ENCODE measurements around the gene SSC5D.

SSC5D gene

GRCh38 chr19:55455576-55456235 lies 32.5 kb upstream of the SSC5D start:
- no peak for DNase-seq (ENCODE audit: low spot score)

DNA sequence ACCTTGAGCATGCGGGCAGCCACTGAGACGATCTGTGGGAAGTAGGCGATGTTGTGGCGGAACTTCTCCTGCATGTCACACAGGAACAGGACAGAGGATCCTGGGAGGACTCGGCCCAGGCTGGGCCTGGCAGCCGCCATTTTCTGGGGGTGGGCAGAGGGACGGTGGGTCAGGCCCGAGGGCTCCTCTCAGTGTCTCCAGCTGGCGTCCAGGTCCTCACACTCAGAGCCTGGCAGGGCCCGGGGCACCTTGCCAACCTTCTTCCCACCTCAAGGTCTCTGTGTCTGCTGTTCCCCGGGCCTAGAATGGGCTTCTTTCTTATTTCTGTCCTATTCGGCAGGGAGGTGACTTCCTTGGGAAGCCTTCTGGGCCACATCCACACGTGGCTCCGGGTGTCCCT lies 31.9 kb upstream of the SSC5D start:
- DNase-seq (ENCODE audit: low spot score) = no peak

GRCh38 chr19:55457683-55458457 lies 30.4 kb upstream of the SSC5D start:
- DNase-seq (ENCODE audit: low spot score) = no peak

- DNase-seq (ENCODE audit: low spot score) = no peak
Observed at GRCh38 chr19:55459551-55459949, 28.7 kb upstream of the SSC5D start.

DNA sequence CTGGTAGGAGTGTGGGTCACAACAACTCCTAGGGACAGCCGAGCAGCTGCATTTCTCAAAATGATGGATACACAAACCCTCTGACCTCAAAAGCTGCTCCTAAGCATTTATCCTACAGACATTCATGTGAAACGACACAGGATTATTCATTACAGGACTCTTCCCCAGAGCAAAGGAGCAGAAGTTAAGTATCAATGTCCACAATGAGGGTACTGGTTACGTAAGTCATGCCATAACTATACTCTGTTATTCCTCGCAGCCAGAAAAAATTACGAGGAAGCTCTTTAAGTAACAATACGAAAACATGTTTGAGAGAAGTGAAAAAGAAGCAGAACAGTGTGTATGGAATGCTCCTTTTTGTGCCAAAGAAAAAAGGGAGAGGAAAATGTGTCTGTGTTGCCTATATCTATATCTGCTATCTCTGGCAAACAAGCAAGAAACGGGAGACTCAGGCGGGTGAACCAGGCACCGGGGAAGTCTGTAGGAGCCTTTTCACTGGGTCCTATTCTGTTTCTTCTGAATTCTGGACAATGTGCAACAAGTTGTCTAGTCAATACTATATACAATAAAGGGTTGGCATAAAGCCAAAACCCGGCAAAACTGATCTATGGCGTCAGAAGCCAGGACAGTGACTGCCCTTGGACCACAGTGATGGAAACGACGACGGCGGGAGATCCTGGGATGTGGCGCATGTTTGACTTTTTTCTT lies 28.1 kb upstream of the SSC5D start:
- no peak for DNase-seq (ENCODE audit: low spot score)

DNA sequence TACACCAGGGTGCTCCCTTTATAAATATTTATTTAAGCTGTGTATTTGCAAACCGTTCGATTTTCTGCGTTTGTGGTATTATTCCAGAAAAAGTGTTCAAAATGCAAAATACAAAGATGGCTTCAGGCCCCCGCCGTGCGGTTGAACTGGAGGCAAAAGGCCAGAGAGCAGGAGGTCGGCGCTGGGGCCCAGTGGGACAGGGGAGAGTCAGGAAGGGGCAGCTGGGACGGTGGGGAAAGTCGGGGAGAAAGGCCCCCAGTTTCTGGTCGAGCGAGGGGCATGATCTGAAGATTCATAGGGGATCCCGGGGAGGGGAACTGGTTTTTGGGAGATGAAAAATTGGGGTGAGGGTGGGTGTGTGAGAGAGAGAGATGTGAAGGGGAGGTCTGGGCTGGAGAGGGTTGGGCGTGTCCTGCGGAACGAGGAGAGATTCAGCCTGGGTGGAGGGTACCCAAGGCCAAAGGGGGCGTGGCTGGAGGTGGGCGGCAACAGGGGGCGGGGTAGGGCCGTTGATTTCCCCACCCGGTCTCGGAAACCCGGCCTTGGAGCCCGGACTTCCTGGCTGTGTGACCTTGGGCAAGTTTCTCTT lies 27.5 kb upstream of the SSC5D start:
- peak; percentile 91 for DNase-seq (ENCODE audit: low spot score)

DNA sequence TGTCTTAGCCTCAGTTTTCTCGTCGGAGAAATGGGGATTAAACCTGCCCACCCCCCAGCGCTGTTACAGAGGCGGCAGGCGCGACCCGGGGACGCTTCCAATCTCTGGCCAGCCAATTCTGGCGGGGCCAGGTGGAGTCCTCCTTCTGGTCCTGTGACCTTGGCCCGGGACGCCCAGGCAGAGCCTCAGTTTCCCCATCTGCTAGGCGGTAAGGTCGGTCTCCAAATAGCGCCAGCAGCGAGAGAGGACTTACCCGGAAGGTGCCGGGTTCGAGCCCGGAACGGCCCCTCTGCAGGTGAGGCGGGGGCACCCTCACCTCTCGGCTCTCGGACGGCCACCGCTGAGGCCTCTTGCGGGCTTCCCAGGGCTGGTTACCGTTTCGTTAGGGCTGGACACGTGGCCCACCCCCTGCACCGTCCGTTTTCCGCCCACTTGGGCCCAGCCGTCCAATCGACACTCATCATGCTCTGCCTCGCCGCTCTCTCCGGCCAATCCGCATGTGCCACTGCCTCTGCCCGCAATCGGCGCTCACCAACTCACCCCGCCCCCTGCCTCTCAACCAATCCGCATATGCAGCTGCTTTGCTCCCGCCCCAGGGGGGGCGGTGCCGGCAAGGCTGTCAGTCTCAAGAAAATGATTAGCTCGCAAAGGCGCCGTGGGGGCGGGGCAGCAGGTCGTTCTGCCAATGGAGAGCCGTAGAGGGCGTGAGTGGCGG lies 26.8 kb upstream of the SSC5D start, which contains the start of gene ISOC2:
Gene ISOC2 (minus strand): TSS at position 384 of the 715 bp plus-strand sequence. CDS start 5,156 bp downstream, outside the sequence.
- DNase-seq (ENCODE audit: low spot score) = peak; percentile 99

DNA sequence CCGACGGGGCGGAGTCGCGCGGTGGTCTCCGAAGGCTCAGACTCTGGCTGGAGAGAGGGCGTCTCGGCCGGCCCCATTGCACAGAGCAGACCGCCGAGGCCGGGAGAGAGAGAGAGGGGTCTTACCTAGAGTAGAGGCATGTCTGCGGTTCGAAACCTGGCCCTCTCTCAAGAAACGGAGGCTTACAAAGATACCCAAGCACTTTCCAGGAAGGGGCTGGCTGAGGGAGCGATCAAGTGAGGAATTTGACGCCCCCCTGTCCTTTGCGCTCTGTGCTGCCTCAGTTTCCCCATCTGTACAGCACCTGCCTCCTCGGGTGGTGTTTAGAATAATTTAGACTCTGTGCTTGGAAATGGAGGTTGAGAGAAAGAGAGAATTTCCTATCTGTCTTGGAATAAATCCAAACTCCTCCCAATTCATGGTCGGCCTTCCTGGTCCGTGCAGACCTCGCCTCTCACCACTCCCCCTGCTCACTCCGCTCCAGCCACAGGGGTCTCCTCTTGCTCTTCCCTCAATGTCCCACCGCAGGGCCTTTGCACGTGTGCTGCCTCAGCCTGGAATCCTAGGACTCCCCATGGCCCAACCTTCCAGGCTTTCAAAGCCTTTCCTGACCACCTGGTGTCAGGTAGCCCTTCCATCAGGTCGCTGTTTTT lies 26.1 kb upstream of the SSC5D start:
- peak; percentile 45 for DNase-seq (ENCODE audit: low spot score)

DNA sequence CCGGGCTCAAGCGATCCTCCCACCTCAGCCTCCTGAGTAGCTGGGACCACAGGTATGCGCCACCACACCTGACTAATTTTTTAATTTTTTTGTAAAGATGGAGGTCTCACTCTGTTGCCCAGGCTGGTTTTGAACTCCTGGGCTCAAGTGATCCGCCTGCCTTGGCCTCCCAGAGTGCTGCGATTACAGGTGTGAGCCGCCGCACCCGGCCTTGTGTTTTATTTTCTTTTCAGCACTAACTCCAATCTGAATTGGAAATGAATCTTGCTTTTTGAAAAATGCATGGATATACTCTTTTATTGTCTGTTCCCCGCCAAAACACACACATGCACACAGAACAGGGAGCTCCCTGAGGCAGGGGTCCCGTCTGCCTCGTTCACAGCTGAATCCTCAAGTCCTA lies 25.5 kb upstream of the SSC5D start:
- DNase-seq (ENCODE audit: low spot score) = no peak

- no peak for DNase-seq (ENCODE audit: low spot score)
Observed at GRCh38 chr19:55463583-55464031, 24.6 kb upstream of the SSC5D start.

GRCh38 chr19:55464039-55464661 lies 24.1 kb upstream of the SSC5D start:
- DNase-seq (ENCODE audit: low spot score) = no peak

DNA sequence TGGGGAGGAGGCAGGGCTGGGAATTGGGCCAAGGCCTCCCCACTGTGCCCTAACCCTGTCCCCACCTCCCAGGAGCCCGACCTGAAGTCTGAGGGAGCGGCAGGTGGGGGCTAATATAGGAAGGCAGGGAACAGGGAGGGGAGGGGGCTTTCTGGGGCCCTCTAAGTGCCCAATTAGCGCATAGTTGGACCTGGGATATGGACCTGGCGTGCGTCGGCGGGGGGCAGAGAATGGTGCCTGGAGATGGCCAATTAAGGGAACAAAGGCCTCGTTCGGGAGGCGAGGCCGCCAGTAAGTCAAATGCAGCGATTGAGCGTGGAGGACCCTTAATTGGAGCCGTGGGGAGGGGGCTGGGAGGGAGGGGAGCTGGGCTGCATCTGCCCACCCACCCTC lies 23.6 kb upstream of the SSC5D start, which contains the start of gene C19orf85:
Gene C19orf85 (minus strand): TSS at position 90 of the 393 bp plus-strand sequence. CDS start 197 bp downstream, outside the sequence.
- DNase-seq (ENCODE audit: low spot score) = no peak

GRCh38 chr19:55465460-55466240 lies 22.6 kb upstream of the SSC5D start:
- no peak for DNase-seq (ENCODE audit: low spot score)

GRCh38 chr19:55466241-55466614 lies 22.0 kb upstream of the SSC5D start:
- no peak for DNase-seq (ENCODE audit: low spot score)

DNA sequence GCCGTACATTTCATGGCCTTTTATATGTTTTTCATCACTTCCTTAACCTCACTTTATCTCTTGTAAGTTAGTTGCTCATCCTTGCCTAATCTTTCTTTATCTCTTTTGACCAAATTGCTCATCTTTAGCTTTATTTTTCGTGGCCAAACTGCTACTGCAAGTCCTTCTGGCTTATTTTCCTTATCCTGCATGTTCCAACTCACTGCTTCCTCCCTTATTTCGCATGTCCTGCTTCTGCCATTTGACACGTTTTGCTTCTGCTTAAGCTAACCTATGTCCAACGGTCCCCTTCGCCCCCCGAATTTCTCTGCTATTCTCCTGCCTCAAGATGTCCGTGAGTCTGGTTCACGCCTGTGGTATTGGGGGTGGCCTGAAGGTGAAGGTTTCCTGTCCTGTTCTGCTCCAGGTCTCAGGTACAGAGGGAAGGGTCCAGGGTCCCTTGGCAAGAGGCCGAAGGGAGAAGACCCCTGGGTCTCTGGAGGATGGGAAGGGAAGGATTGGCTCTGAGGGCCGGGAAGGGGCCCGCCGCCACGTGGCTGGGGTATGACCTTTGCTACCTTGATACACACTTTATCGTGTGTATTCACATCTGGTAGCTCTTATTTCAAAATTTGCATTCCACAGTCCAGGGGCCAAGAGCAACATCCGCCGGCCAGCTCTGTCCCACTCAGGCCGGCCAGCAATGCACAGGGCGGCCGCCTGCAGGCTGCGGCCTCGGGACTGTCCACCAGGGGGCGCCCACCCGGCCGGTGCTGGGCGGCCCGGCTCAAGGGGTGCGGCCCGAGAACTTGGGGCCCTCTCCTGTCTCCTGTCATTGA lies 20.8 kb upstream of the SSC5D start:
- DNase-seq (ENCODE audit: low spot score) = peak; percentile 84

DNA sequence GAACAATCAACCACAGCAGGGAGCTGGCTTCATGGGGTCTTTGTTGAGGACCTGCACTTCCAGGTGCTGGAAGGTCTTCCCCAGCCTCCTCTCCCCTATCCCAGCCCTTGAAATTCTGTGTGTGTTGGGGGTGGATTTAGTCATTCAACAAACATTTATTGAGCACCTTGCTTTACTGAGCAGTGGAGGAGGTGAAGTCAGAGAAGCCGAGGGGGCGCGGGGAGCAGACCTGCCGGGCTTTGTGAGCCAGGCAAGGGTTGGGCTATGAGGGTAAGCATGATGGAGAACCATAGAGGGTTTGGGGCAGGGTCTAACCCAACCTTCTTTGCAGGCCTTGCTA lies 20.2 kb upstream of the SSC5D start:
- no peak for DNase-seq (ENCODE audit: low spot score)

GRCh38 chr19:55471266-55471665 lies 17.0 kb upstream of the SSC5D start:
- no peak for DNase-seq (ENCODE audit: low spot score)

DNA sequence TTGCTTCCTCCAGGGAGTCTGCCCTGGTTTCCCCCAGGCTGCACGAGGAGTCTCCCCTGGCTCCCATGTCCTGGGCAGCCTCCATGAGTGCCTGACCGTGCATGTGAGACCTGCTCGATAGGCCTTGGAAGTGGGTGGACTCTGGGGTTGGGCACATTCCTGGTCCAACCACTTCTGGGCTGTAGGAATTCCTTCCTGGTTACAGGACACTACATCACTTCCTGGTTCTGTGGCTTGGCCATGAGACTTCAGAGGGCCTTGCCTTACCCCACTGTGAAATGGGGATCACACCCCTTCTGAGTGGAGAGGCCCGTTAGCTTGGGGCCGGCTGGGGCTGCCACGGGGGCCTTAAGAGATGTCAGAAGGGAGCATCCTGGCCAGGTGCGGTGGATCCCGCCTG lies 15.8 kb upstream of the SSC5D start:
- DNase-seq (ENCODE audit: low spot score) = peak; percentile 71

Data from AG08395 (cell line).